HCT116 (cell line): Measurements from ENCODE around the gene TIAM1. TPM values are rescaled to one million over a fixed set of nuclear protein-coding genes. Genes with fewer than 3 reads are reported as not detected.

Experiments used
- ATAC-seq: fragments of 200-7000 bp; cut with Tn5 transposase; 2 replicates; pipeline ENCODE4 v1.9.1; 2020; ENCODE audit warnings: mild to moderate bottlenecking, moderate library complexity
- BruUV-seq: library from RNA; stranded (reverse); fragments of 400-500 nt; replicated peaks from 2 replicates; lab custom pipeline; 2021; lab: Mats Ljungman, UMichigan
- CTCF ChIA-PET: fragments of 300-600 bp; sonication (Branson Sonifier 250); formaldehyde crosslinking; loops from one replicate; lab custom pipeline; 2021; ENCODE audit warnings: antibody characterized with exemption; lab: Charles Lee
- POLR2A ChIA-PET: fragments of 300-600, 350-600 bp; sonication (Branson Sonifier 250); formaldehyde crosslinking; loops from one replicate; lab custom pipeline; 2021; ENCODE audit warnings: antibody characterized with exemption; lab: Charles Lee
- RAD21 ChIA-PET, 2 experiments: fragments of 300-600 bp; sonication (Branson Sonifier 250); formaldehyde crosslinking; loops; one replicate each; lab custom pipeline; 2023; ENCODE audit warnings: low total read pairs in 2 of 2; ENCODE audit not compliant: uncharacterized antibody in 2 of 2, unreplicated experiment in 2 of 2, low non-redundant PET in 1 of 2; lab: Charles Lee
- DNase-seq: peaks from one replicate; pipeline ENCODE4 v3.0.0-alpha.2; 2010; ENCODE audit warnings: low read depth, low spot score
- H2AFZ ChIP-seq: fragments of 200-600 bp; shearing (Covaris generic), sonication (generic); 2 replicates; pipeline ENCODE4 v1.6.1; 2017; ENCODE audit warnings: low read depth, mixed run types, mixed read lengths, antibody characterized with exemption, low read length; ENCODE audit not compliant: poor library complexity, severe bottlenecking
- H3K27ac ChIP-seq: 2 replicates; pipeline ENCODE4 v1.5.1; 2012; ENCODE audit warnings: low read depth, low read length
- H3K27me3 ChIP-seq: fragments of 200-600 bp; sonication (generic); 2 replicates; pipeline ENCODE4 v1.6.1; 2016; ENCODE audit warnings: mixed run types, low read length, mixed read lengths; ENCODE audit not compliant: insufficient read depth
- H3K36me3 ChIP-seq, 2 experiments: fragments of 200-500 bp in 1 of 2; fragments of 200-600 bp in 1 of 2; sonication (Bioruptor generic) in 1 of 2; sonication (generic) in 1 of 2; 2 replicates each; pipeline versions ENCODE4 v1.5.1 to v1.6.1; 2014 to 2016; ENCODE audit warnings: low read length in 2 of 2, inconsistent platforms in 1 of 2, mixed read lengths in 1 of 2, mixed run types in 1 of 2; ENCODE audit not compliant: insufficient read depth in 2 of 2, control insufficient read depth in 1 of 2
- H3K4me1 ChIP-seq, 2 experiments: fragments of 200-600 bp in 1 of 2; sonication (generic) in 1 of 2; 2 replicates each; pipeline versions ENCODE4 v1.5.1 to v1.6.1; 2012 to 2017; ENCODE audit warnings: low read length in 2 of 2, inconsistent platforms in 1 of 2, mild to moderate bottlenecking in 1 of 2, mixed read lengths in 1 of 2, mixed run types in 1 of 2, moderate library complexity in 1 of 2; ENCODE audit not compliant: insufficient read depth in 2 of 2, control insufficient read depth in 1 of 2
- H3K4me2 ChIP-seq: fragments of 200-600 bp; sonication (generic); 2 replicates; pipeline ENCODE4 v1.6.1; 2017; ENCODE audit warnings: mixed run types, low read length, mixed read lengths
- H3K4me3 ChIP-seq, 2 experiments: fragments of 200-600 bp in 1 of 2; sonication (generic) in 1 of 2; replicated peaks in 1 of 2; 2 replicates each; pipeline ENCODE4 v1.5.1; 2011 to 2016; ENCODE audit warnings: low read length in 2 of 2, control low read depth in 1 of 2, low read depth in 1 of 2, mild to moderate bottlenecking in 1 of 2, mixed read lengths in 1 of 2, mixed run types in 1 of 2
- H3K79me2 ChIP-seq: fragments of 200-600 bp; sonication (generic); 2 replicates; pipeline ENCODE4 v1.6.1; 2017; ENCODE audit warnings: mild to moderate bottlenecking, mixed run types, low read length, moderate library complexity, mixed read lengths; ENCODE audit not compliant: insufficient read depth
- H3K9ac ChIP-seq: fragments of 200-600 bp; sonication (generic); 2 replicates; pipeline ENCODE4 v1.6.1; 2016; ENCODE audit warnings: low read length, mixed read lengths
- H3K9me2 ChIP-seq: fragments of 200-600 bp; sonication (generic), shearing (Covaris generic); 2 replicates; pipeline ENCODE4 v1.6.1; 2017; ENCODE audit warnings: mixed run types, mild to moderate bottlenecking, moderate library complexity; ENCODE audit not compliant: insufficient read depth
- H3K9me3 ChIP-seq, 2 experiments: fragments of 200-500 bp in 1 of 2; fragments of 200-600 bp in 1 of 2; sonication (Bioruptor generic) in 1 of 2; sonication (generic) in 1 of 2; 2 replicates each; pipeline ENCODE4 v1.6.1; 2014 to 2017; ENCODE audit warnings: low read length in 2 of 2, mixed read lengths in 2 of 2, inconsistent platforms in 1 of 2, low read depth in 1 of 2, mild to moderate bottlenecking in 1 of 2, mixed run types in 1 of 2, moderate library complexity in 1 of 2; ENCODE audit not compliant: control insufficient read depth in 1 of 2, insufficient read depth in 1 of 2
- H4K20me1 ChIP-seq: fragments of 200-600 bp; sonication (generic), shearing (Covaris generic); 2 replicates; pipeline ENCODE4 v1.6.1; 2017; ENCODE audit warnings: mixed run types, mild to moderate bottlenecking, moderate library complexity; ENCODE audit not compliant: insufficient read depth
- CEBPB ChIP-seq: IDR thresholded peaks from 2 replicates; pipeline ENCODE4 v1.6.1; 2012; ENCODE audit warnings: low read depth
- EGR1 ChIP-seq: IDR thresholded peaks from 2 replicates; pipeline ENCODE4 v1.6.1; 2012; ENCODE audit warnings: low read depth
- ELF1 ChIP-seq: IDR thresholded peaks from 2 replicates; pipeline ENCODE4 v1.6.1; 2012; ENCODE audit warnings: low read depth, borderline replicate concordance
- EZH2 ChIP-seq: fragments of 200-600 bp; sonication (generic); IDR thresholded peaks from 2 replicates; pipeline ENCODE4 v1.6.1; 2017; ENCODE audit warnings: antibody characterized with exemption, mixed run types
- EZH2phosphoT487 ChIP-seq: fragments of 200-600 bp; IDR thresholded peaks from 2 replicates; pipeline ENCODE4 v1.6.1; 2018; ENCODE audit warnings: antibody characterized with exemption, borderline replicate concordance
- FOSL1 ChIP-seq: IDR thresholded peaks from 2 replicates; pipeline ENCODE4 v1.6.1; 2012; ENCODE audit warnings: low read depth
- JUND ChIP-seq: IDR thresholded peaks from 2 replicates; pipeline ENCODE4 v1.6.1; 2012
- RAD21 ChIP-seq: IDR thresholded peaks from 2 replicates; pipeline ENCODE4 v1.6.1; 2012; ENCODE audit warnings: low read depth, mild to moderate bottlenecking
- SIN3A ChIP-seq: IDR thresholded peaks from 2 replicates; pipeline ENCODE4 v1.6.1; 2012; ENCODE audit warnings: low read depth
- SP1 ChIP-seq: IDR thresholded peaks from 2 replicates; pipeline ENCODE4 v1.6.1; 2012; ENCODE audit warnings: low read depth
- YY1 ChIP-seq: IDR thresholded peaks from 2 replicates; pipeline ENCODE4 v1.6.1; 2011; ENCODE audit warnings: low read length, low read depth, moderate library complexity, mild to moderate bottlenecking; ENCODE audit not compliant: insufficient replicate concordance; ENCODE audit errors: extremely low read depth
- ZFX ChIP-seq: fragments of 450-650 bp; IDR thresholded peaks from 2 replicates; pipeline ENCODE4 v1.6.1; 2017
- ZNF274 ChIP-seq: fragments of 200-500 bp; sonication (Bioruptor generic); IDR thresholded peaks from 2 replicates; pipeline ENCODE4 v1.6.1; 2014; ENCODE audit warnings: mild to moderate bottlenecking, low read depth, low read length, inconsistent platforms
- intact Hi-C: fragments of 100-400 bp; cut with micrococcal nuclease; formaldehyde crosslinking; loops from 2 replicates; pipeline ENCODE4 v1.10.0; 2022
- total RNA-seq: library from RNA; stranded (reverse); gene quantifications from one replicate; pipeline ENCODE4 v1.2.1, GENCODE V29; 2021; ENCODE audit not compliant: unreplicated experiment
- TF ChIP-seq, protein P1 (sequence below): IDR thresholded peaks from 2 replicates; pipeline ENCODE4 v1.6.1; 2012
- TF ChIP-seq, protein P2 (sequence below): IDR thresholded peaks from 2 replicates; pipeline ENCODE4 v1.6.1; 2011; ENCODE audit warnings: mild to moderate bottlenecking, low read length, moderate library complexity; ENCODE audit not compliant: insufficient replicate concordance; ENCODE audit errors: extremely low read depth
- TF ChIP-seq, protein P3 (sequence below): IDR thresholded peaks from 2 replicates; pipeline ENCODE4 v1.6.1; 2012; ENCODE audit warnings: low read depth
- TF ChIP-seq, protein P4 (sequence below), 3 experiments: fragments of 200-600 bp in 1 of 3; sonication (generic) in 1 of 3; IDR thresholded peaks in 2 of 3; conservative IDR thresholded peaks in 1 of 3; 2 replicates each; pipeline ENCODE4 v1.5.1; 2012 to 2017; ENCODE audit warnings: low read depth in 2 of 3, low read length in 2 of 3, antibody characterized with exemption in 1 of 3, borderline replicate concordance in 1 of 3, control low read depth in 1 of 3, mild to moderate bottlenecking in 1 of 3, mixed read lengths in 1 of 3, mixed run types in 1 of 3, moderate library complexity in 1 of 3; ENCODE audit not compliant: insufficient read depth in 1 of 3

TIAM1 gene
- total RNA-seq, 1 experiment from 2014 or later: 47.8 TPM

DNA sequence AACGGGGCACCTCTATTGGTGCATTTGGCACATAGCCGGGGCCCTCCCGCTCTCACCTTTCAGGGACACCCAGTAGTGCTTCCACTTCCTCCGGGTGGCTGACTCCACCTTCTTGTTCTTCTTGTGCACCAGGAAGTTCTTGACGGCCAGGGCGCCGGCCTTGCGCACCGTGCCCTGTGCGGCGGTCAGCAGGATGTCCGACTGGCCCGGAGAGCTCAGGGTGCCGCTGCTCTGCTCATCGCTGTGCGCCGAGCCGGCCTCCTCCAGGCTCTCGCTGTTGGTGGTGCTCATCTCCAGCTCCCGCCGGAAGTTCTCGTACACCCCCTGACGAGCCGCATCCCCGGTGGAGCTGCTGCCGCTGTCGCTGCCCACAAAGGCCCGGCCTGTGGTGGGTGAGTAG lies 92.4 kb downstream of the TIAM1 start:
- intact Hi-C loops: no loop called here
- BruUV-seq: no TSS peak

More for the DNA sequence above, 92.4 kb downstream of the TIAM1 start:
- no peak overlapping the region for H3K9ac ChIP-seq
- no peak overlapping the region for H3K4me3 ChIP-seq
- POLR2A ChIA-PET: no interaction called here
- H3K9me3 ChIP-seq: no peaks in the 10 kb centered on the region
- no peaks in the 10 kb centered on the region for H4K20me1 ChIP-seq
- H3K4me1 ChIP-seq: peaks cover 0 to 7% of the 10 kb centered on the region in 2 experiments; a peak in 1 of 4 replicates
- RAD21 ChIA-PET: no interaction called here
- no peaks in the 10 kb centered on the region for H3K27me3 ChIP-seq
- no peak for TF ChIP-seq CEBPB
- TF ChIP-seq YY1: no peak
- no peak for TF ChIP-seq EZH2
- TF ChIP-seq, protein P1, sequence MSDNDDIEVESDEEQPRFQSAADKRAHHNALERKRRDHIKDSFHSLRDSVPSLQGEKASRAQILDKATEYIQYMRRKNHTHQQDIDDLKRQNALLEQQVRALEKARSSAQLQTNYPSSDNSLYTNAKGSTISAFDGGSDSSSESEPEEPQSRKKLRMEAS: no peak
- TF ChIP-seq, protein P2, sequence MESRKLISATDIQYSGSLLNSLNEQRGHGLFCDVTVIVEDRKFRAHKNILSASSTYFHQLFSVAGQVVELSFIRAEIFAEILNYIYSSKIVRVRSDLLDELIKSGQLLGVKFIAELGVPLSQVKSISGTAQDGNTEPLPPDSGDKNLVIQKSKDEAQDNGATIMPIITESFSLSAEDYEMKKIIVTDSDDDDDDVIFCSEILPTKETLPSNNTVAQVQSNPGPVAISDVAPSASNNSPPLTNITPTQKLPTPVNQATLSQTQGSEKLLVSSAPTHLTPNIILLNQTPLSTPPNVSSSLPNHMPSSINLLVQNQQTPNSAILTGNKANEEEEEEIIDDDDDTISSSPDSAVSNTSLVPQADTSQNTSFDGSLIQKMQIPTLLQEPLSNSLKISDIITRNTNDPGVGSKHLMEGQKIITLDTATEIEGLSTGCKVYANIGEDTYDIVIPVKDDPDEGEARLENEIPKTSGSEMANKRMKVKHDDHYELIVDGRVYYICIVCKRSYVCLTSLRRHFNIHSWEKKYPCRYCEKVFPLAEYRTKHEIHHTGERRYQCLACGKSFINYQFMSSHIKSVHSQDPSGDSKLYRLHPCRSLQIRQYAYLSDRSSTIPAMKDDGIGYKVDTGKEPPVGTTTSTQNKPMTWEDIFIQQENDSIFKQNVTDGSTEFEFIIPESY: no peak
- no peak for TF ChIP-seq ZFX
- TF ChIP-seq EZH2phosphoT487: no peak
- no peak for TF ChIP-seq FOSL1
- TF ChIP-seq, protein P3, sequence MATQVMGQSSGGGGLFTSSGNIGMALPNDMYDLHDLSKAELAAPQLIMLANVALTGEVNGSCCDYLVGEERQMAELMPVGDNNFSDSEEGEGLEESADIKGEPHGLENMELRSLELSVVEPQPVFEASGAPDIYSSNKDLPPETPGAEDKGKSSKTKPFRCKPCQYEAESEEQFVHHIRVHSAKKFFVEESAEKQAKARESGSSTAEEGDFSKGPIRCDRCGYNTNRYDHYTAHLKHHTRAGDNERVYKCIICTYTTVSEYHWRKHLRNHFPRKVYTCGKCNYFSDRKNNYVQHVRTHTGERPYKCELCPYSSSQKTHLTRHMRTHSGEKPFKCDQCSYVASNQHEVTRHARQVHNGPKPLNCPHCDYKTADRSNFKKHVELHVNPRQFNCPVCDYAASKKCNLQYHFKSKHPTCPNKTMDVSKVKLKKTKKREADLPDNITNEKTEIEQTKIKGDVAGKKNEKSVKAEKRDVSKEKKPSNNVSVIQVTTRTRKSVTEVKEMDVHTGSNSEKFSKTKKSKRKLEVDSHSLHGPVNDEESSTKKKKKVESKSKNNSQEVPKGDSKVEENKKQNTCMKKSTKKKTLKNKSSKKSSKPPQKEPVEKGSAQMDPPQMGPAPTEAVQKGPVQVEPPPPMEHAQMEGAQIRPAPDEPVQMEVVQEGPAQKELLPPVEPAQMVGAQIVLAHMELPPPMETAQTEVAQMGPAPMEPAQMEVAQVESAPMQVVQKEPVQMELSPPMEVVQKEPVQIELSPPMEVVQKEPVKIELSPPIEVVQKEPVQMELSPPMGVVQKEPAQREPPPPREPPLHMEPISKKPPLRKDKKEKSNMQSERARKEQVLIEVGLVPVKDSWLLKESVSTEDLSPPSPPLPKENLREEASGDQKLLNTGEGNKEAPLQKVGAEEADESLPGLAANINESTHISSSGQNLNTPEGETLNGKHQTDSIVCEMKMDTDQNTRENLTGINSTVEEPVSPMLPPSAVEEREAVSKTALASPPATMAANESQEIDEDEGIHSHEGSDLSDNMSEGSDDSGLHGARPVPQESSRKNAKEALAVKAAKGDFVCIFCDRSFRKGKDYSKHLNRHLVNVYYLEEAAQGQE: no peak
- TF ChIP-seq ZNF274: no peak
- TF ChIP-seq, protein P4, sequence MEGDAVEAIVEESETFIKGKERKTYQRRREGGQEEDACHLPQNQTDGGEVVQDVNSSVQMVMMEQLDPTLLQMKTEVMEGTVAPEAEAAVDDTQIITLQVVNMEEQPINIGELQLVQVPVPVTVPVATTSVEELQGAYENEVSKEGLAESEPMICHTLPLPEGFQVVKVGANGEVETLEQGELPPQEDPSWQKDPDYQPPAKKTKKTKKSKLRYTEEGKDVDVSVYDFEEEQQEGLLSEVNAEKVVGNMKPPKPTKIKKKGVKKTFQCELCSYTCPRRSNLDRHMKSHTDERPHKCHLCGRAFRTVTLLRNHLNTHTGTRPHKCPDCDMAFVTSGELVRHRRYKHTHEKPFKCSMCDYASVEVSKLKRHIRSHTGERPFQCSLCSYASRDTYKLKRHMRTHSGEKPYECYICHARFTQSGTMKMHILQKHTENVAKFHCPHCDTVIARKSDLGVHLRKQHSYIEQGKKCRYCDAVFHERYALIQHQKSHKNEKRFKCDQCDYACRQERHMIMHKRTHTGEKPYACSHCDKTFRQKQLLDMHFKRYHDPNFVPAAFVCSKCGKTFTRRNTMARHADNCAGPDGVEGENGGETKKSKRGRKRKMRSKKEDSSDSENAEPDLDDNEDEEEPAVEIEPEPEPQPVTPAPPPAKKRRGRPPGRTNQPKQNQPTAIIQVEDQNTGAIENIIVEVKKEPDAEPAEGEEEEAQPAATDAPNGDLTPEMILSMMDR (IDR thresholded peaks at IDR 0.05 in 2 of 3, conservative IDR thresholded peaks at IDR 0.05 in 1 of 3; ENCODE audit: borderline replicate concordance in 1 of 3, insufficient read depth in 1 of 3, low read depth in 2 of 3, low read length in 2 of 3): no peak
- TF ChIP-seq EGR1: no peak
- no peak for TF ChIP-seq ELF1
- no peak for TF ChIP-seq RAD21
- TF ChIP-seq JUND: no peak
- TF ChIP-seq SP1: no peak
- TF ChIP-seq SIN3A: no peak
- TF ChIP-seq, all 23 proteins: peak for 0
- no peak for DNase-seq
- CTCF ChIA-PET: no interaction called here
- H3K4me2 ChIP-seq: no peak overlapping the region
- H3K79me2 ChIP-seq: peaks cover 4% of the 10 kb centered on the region; the same call in 1 of the 2 replicates
- no peak for ATAC-seq
- H3K9me2 ChIP-seq: no peaks in the 10 kb centered on the region
- H3K36me3 ChIP-seq: no peaks in the 10 kb centered on the region
- no peak overlapping the region for H3K27ac ChIP-seq
- no peak overlapping the region for H2AFZ ChIP-seq
